Measurements from ENCODE around the gene HOXC9.

The HOXC9 gene

DNA sequence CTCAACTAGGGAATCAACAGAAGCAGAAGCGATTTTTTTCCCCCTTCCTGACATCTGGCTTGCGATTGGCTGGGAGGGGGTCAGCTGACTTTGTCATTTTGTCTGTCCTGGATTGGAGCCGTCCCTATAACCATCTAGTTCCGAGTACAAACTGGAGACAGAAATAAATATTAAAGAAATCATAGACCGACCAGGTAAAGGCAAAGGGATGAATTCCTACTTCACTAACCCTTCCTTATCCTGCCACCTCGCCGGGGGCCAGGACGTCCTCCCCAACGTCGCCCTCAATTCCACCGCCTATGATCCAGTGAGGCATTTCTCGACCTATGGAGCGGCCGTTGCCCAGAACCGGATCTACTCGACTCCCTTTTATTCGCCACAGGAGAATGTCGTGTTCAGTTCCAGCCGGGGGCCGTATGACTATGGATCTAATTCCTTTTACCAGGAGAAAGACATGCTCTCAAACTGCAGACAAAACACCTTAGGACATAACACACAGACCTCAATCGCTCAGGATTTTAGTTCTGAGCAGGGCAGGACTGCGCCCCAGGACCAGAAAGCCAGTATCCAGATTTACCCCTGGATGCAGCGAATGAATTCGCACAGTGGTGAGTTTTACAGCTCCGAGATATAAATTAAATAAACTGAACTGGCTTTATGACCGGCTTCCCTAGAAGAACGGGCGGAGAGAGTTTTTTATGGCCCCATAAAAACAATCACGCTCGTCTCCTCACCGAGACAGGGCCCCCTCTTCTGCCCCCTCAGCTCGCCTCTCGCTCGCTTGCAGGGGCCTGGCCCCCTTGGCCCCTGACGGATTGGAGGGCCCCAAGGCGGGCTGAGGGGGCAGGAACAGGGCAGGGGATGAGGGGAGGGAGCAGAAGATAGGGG, 28.6 kb downstream of the HOXC9 start, which contains the start of gene HOXC6 (continued):
- TF ChIP-seq, protein P1, sequence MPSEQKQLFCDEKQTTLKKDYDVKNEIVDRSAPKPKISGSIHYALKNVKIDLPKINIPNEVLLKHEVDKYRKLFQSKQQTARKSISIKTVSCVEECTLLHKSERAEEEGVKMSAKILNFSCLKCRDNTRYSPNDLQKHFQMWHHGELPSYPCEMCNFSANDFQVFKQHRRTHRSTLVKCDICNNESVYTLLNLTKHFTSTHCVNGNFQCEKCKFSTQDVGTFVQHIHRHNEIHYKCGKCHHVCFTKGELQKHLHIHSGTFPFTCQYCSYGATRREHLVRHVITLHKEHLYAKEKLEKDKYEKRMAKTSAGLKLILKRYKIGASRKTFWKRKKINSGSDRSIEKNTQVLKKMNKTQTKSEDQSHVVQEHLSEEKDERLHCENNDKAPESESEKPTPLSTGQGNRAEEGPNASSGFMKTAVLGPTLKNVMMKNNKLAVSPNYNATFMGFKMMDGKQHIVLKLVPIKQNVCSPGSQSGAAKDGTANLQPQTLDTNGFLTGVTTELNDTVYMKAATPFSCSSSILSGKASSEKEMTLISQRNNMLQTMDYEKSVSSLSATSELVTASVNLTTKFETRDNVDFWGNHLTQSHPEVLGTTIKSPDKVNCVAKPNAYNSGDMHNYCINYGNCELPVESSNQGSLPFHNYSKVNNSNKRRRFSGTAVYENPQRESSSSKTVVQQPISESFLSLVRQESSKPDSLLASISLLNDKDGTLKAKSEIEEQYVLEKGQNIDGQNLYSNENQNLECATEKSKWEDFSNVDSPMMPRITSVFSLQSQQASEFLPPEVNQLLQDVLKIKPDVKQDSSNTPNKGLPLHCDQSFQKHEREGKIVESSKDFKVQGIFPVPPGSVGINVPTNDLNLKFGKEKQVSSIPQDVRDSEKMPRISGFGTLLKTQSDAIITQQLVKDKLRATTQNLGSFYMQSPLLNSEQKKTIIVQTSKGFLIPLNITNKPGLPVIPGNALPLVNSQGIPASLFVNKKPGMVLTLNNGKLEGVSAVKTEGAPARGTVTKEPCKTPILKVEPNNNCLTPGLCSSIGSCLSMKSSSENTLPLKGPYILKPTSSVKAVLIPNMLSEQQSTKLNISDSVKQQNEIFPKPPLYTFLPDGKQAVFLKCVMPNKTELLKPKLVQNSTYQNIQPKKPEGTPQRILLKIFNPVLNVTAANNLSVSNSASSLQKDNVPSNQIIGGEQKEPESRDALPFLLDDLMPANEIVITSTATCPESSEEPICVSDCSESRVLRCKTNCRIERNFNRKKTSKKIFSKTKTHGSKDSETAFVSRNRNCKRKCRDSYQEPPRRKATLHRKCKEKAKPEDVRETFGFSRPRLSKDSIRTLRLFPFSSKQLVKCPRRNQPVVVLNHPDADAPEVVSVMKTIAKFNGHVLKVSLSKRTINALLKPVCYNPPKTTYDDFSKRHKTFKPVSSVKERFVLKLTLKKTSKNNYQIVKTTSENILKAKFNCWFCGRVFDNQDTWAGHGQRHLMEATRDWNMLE (tag by site-specific recombination; conservative IDR thresholded peaks at IDR 0.05; ENCODE audit: low read depth), result no peak
- no peak for TF ChIP-seq ZNF48 (tag by site-specific recombination; IDR thresholded peaks at IDR 0.05)
- TF ChIP-seq, protein P2, sequence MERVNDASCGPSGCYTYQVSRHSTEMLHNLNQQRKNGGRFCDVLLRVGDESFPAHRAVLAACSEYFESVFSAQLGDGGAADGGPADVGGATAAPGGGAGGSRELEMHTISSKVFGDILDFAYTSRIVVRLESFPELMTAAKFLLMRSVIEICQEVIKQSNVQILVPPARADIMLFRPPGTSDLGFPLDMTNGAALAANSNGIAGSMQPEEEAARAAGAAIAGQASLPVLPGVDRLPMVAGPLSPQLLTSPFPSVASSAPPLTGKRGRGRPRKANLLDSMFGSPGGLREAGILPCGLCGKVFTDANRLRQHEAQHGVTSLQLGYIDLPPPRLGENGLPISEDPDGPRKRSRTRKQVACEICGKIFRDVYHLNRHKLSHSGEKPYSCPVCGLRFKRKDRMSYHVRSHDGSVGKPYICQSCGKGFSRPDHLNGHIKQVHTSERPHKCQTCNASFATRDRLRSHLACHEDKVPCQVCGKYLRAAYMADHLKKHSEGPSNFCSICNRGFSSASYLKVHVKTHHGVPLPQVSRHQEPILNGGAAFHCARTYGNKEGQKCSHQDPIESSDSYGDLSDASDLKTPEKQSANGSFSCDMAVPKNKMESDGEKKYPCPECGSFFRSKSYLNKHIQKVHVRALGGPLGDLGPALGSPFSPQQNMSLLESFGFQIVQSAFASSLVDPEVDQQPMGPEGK (tag by site-specific recombination; IDR thresholded peaks at IDR 0.05), result peak; percentile 94
- TF ChIP-seq IKZF3 (tag by site-specific recombination; IDR thresholded peaks at IDR 0.05), result peak; percentile 92
- TF ChIP-seq ZNF670 (tag by site-specific recombination; IDR thresholded peaks at IDR 0.05; ENCODE audit: low read depth), result no peak
- no peak for TF ChIP-seq ZNF677 (tag by site-specific recombination; IDR thresholded peaks at IDR 0.05)
- peak; percentile 51; the same call in 1 of the 2 replicates for TF ChIP-seq ZNF24 (tag by site-specific recombination; IDR thresholded peaks at IDR 0.05)
- TF ChIP-seq ZBTB48 (tag by site-specific recombination; IDR thresholded peaks at IDR 0.05), result 0 out of 2 replicates have a peak, but pooled peaks have one; percentile 29
- TF ChIP-seq TCF7L2 (IDR thresholded peaks at IDR 0.05; ENCODE audit: borderline replicate concordance, low read depth, low read length), result peak; percentile 44; the same call in 1 of the 2 replicates
- TF ChIP-seq, protein P3, sequence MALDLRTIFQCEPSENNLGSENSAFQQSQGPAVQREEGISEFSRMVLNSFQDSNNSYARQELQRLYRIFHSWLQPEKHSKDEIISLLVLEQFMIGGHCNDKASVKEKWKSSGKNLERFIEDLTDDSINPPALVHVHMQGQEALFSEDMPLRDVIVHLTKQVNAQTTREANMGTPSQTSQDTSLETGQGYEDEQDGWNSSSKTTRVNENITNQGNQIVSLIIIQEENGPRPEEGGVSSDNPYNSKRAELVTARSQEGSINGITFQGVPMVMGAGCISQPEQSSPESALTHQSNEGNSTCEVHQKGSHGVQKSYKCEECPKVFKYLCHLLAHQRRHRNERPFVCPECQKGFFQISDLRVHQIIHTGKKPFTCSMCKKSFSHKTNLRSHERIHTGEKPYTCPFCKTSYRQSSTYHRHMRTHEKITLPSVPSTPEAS (tag by site-specific recombination; IDR thresholded peaks at IDR 0.05), result no peak
- TF ChIP-seq, protein P4, sequence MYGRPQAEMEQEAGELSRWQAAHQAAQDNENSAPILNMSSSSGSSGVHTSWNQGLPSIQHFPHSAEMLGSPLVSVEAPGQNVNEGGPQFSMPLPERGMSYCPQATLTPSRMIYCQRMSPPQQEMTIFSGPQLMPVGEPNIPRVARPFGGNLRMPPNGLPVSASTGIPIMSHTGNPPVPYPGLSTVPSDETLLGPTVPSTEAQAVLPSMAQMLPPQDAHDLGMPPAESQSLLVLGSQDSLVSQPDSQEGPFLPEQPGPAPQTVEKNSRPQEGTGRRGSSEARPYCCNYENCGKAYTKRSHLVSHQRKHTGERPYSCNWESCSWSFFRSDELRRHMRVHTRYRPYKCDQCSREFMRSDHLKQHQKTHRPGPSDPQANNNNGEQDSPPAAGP (tag by site-specific recombination; IDR thresholded peaks at IDR 0.05), result no peak
- TF ChIP-seq ZNF830 (tag by site-specific recombination; IDR thresholded peaks at IDR 0.05; ENCODE audit: low read depth), result no peak
- TF ChIP-seq ZNF132 (tag by site-specific recombination; IDR thresholded peaks at IDR 0.05; ENCODE audit: borderline replicate concordance), result no peak
- no peak for TF ChIP-seq SCRT2 (tag by site-specific recombination; IDR thresholded peaks at IDR 0.05)
- no peak for TF ChIP-seq HOXC10 (CRISPR knock-in tag; IDR thresholded peaks at IDR 0.05)
- TF ChIP-seq ZNF426 (tag by site-specific recombination; IDR thresholded peaks at IDR 0.05), result no peak
- TF ChIP-seq, protein P5, sequence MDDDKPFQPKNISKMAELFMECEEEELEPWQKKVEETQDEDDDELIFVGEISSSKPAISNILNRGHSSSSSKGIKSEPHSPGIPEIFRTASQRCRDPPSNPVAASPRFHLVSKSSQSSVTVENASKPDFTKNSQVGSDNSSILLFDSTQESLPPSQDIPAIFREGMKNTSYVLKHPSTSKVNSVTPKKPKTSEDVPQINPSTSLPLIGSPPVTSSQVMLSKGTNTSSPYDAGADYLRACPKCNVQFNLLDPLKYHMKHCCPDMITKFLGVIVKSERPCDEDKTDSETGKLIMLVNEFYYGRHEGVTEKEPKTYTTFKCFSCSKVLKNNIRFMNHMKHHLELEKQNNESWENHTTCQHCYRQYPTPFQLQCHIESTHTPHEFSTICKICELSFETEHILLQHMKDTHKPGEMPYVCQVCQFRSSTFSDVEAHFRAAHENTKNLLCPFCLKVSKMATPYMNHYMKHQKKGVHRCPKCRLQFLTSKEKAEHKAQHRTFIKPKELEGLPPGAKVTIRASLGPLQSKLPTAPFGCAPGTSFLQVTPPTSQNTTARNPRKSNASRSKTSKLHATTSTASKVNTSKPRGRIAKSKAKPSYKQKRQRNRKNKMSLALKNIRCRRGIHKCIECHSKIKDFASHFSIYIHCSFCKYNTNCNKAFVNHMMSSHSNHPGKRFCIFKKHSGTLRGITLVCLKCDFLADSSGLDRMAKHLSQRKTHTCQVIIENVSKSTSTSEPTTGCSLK (tag by site-specific recombination; IDR thresholded peaks at IDR 0.05), result no peak
- peak; percentile 95 for TF ChIP-seq ZXDB (tag by site-specific recombination; IDR thresholded peaks at IDR 0.05)
- peak; percentile 92 for TF ChIP-seq ZBTB20 (tag by site-specific recombination; IDR thresholded peaks at IDR 0.05)
- peak; percentile 92 for TF ChIP-seq FEZF1 (tag by site-specific recombination; IDR thresholded peaks at IDR 0.05)
- TF ChIP-seq ZSCAN30 (tag by site-specific recombination; IDR thresholded peaks at IDR 0.05), result peak; percentile 91
- peak; percentile 36; the same call in 1 of the 2 replicates for TF ChIP-seq KLF7 (tag by site-specific recombination; IDR thresholded peaks at IDR 0.05; ENCODE audit: borderline replicate concordance)
- TF ChIP-seq ZNF777 (tag by site-specific recombination; IDR thresholded peaks at IDR 0.05; ENCODE audit: borderline replicate concordance), result no peak
- TF ChIP-seq, protein P6, sequence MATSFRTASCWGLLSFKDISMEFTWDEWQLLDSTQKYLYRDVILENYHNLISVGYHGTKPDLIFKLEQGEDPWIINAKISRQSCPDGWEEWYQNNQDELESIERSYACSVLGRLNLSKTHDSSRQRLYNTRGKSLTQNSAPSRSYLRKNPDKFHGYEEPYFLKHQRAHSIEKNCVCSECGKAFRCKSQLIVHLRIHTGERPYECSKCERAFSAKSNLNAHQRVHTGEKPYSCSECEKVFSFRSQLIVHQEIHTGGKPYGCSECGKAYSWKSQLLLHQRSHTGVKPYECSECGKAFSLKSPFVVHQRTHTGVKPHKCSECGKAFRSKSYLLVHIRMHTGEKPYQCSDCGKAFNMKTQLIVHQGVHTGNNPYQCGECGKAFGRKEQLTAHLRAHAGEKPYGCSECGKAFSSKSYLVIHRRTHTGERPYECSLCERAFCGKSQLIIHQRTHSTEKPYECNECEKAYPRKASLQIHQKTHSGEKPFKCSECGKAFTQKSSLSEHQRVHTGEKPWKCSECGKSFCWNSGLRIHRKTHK (tag by site-specific recombination; IDR thresholded peaks at IDR 0.05), result no peak
- TF ChIP-seq ZNF843 (tag by site-specific recombination; IDR thresholded peaks at IDR 0.05), result peak; percentile 96

Measured in HEK293 (cell line).